Muscle of arm (tissue), 12 donors: ENCODE measurements around the gene KLHDC1. TPM values are rescaled to one million over a fixed set of nuclear protein-coding genes. Genes with fewer than 3 reads are reported as not detected.

Experiments used
- DNase-seq: peaks from one replicate; pipeline ENCODE4 v3.0.0-alpha.2; 2013
- polyA plus RNA-seq, 12 donors: library from polyadenylated mRNA; unstranded; fragments of 120-200 nt; gene quantifications; one replicate each; pipeline ENCODE4 v1.2.1, GENCODE V29; 2013; ENCODE audit not compliant: insufficient read length in 12 of 12

Gene KLHDC1
- polyA plus RNA-seq, 12 donors, result 4.8 to 17.3 (median 5.8) TPM; not detected in 1

- DNase-seq, result no peak
Observed at GRCh38 chr14:49783394-49784014, 90.6 kb downstream of the KLHDC1 start.

GRCh38 chr14:49786315-49786714 is 93.4 kb downstream of the KLHDC1 start:
- no peak for DNase-seq

DNA sequence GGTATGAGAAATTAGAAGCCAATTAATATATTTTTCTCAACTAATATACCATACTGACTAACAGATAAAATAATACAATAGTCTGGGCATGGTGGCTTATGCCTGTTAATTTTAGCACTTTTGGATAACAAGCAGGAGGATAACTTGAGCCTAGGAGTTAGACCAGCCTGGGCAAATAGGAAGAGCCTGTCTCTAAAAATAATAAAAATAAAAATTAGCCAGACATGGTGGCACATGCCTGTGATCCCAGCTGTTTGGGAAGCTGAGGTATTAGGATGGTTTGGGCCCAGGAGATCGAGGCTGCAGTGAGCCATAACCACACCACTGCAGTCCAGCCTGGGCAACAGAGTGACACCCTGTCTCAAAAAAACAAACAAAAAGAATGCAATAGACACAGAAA is 99.7 kb downstream of the KLHDC1 start:
- no peak for DNase-seq

- no peak for DNase-seq
Observed at GRCh38 chr14:49796025-49796424, 103.1 kb downstream of the KLHDC1 start.

Other genes with a start within 250 kb of the KLHDC1 start
- gene RPS29, start 106.7 kb upstream of the KLHDC1 start, polyA plus RNA-seq, result 1,000 to 10,000 TPM in 10 of 12 donors, 100 to 1,000 TPM in 1, not detected in 1; 665 to 2,428 (median 1,937) TPM
- 10 to 100 TPM in 4 of 12 donors, 1 to 10 TPM in 7, not detected in 1; 5.2 to 14.9 (median 8.9) TPM for gene LRR1, start 94.2 kb upstream of the KLHDC1 start, polyA plus RNA-seq
- gene RPL36AL, start 72.5 kb upstream of the KLHDC1 start, polyA plus RNA-seq, result 100 to 1,000 TPM in 11 of 12 donors, not detected in 1; 144 to 313 (median 177) TPM
- gene MGAT2, start 72.3 kb upstream of the KLHDC1 start, polyA plus RNA-seq, result 10 to 100 TPM in 9 of 12 donors, 1 to 10 TPM in 2, not detected in 1; 6.8 to 25.9 (median 12.1) TPM
- 10 to 100 TPM in 1 of 12 donors, 1 to 10 TPM in 10, not detected in 1; 7.0 to 11.1 (median 8.0) TPM for gene DNAAF2, start 57.9 kb upstream of the KLHDC1 start, polyA plus RNA-seq
- 10 to 100 TPM in 3 of 12 donors, 1 to 10 TPM in 8, not detected in 1; 5.2 to 20.4 (median 8.4) TPM for gene POLE2, start 4.9 kb upstream of the KLHDC1 start, polyA plus RNA-seq
- 10 to 100 TPM in 11 of 12 donors, not detected in 1; 60.7 to 87.8 (median 74.5) TPM for gene KLHDC2, start 75.0 kb downstream of the KLHDC1 start, polyA plus RNA-seq
- gene NEMF, start 159.7 kb downstream of the KLHDC1 start, polyA plus RNA-seq, result 10 to 100 TPM in 11 of 12 donors, not detected in 1; 38.6 to 88.2 (median 52.4) TPM
- 100 to 1,000 TPM in 1 of 12 donors, 10 to 100 TPM in 11; 29.1 to 146 (median 37.7) TPM for gene ARF6, start 200.0 kb downstream of the KLHDC1 start, polyA plus RNA-seq